Activated naive CD4-positive, alpha-beta T cell treated with anti-CD3 and anti-CD28 coated beads for 36 hours (primary cell): ENCODE results near the gene STK32C. TPM values are rescaled to one million over a fixed set of nuclear protein-coding genes. Genes with fewer than 3 reads are reported as not detected.

Source experiments
- CTCF ChIA-PET: fragments of 350-600 bp; sonication (Branson Sonifier 250); formaldehyde crosslinking; loops from one replicate; lab custom pipeline; 2021; ENCODE audit warnings: antibody characterized with exemption; lab: Charles Lee
- DNase-seq: peaks from one replicate; pipeline ENCODE4 v3.0.0-alpha.2; 2020
- H3K27ac Mint-ChIP-seq: one replicate; pipeline ENCODE4 v1.8.0; 2021; ENCODE audit warnings: mild to moderate bottlenecking, mixed read lengths
- H3K27me3 Mint-ChIP-seq: one replicate; pipeline ENCODE4 v1.8.0; 2021; ENCODE audit warnings: low read depth, mixed read lengths
- H3K36me3 Mint-ChIP-seq: one replicate; pipeline ENCODE4 v1.8.0; 2021; ENCODE audit warnings: low read depth, mixed read lengths
- H3K4me1 Mint-ChIP-seq: one replicate; pipeline ENCODE4 v1.8.0; 2021; ENCODE audit warnings: low read depth, mixed read lengths
- H3K4me3 Mint-ChIP-seq: one replicate; pipeline ENCODE4 v1.8.0; 2021; ENCODE audit warnings: mild to moderate bottlenecking, moderate library complexity, mixed read lengths
- H3K9me3 Mint-ChIP-seq: one replicate; pipeline ENCODE4 v1.8.0; 2021; ENCODE audit warnings: mixed read lengths
- intact Hi-C: fragments of 100-400 bp; cut with micrococcal nuclease; formaldehyde crosslinking; loops from one replicate; pipeline ENCODE4 v1.15.1; 2023
- total RNA-seq, 2 experiments: library from RNA; stranded (reverse); gene quantifications; one replicate each; pipeline ENCODE4 v1.2.3, GENCODE V29; 2021

STK32C gene
- total RNA-seq, 2 experiments from 2014 or later: 16.5 to 16.6 TPM

DNA sequence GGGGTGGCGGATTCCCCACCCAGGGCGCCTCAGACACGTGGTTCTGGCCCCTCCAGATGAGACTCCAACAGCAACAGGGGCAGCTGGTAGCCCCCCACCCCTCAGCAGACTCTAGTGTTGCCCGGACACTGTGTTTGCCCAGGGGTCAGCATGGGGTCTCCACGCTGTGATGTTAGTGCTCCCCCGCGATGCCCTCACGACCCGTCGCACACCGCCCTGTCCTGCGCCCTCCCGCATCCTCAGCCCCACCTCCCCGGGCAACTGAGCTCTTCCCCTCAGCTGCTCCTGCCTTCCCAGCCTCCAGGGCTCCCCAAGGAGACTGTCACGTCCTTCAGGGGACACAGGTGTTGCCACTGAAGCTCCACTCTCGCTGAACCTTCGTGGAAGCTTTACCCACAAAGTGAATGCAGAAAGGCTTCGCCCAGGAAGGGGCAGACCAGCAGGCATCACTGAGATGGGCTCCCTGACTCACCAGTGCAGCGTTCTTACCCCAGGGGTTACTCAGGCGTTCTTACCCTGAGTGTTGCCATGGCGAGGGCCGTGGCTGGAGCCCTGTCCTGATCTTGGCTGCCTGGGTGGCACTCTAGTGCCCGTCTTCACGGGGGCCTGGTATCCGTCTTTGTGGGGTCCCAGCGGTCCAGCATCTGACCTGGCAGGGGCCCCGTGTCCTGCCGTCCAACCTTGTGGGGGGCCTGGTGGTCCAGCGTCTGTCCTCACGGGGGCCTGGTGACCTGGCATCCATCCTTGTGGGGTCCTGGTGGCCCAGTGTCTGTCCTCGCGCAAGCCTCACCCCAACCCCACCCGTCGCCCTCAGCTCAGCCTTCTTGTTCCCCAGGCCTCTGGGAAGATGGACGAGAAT lies 106.4 kb downstream of the STK32C start:
- H3K27ac Mint-ChIP-seq: no peak overlapping the region
- CTCF ChIA-PET: no interaction called here
- H3K4me1 Mint-ChIP-seq: no peaks in the 10 kb centered on the region
- no peaks in the 10 kb centered on the region for H3K9me3 Mint-ChIP-seq
- intact Hi-C loops: no loop called here
- DNase-seq: no peak
- H3K4me3 Mint-ChIP-seq: no peak overlapping the region
- no peaks in the 10 kb centered on the region for H3K36me3 Mint-ChIP-seq
- no peaks in the 10 kb centered on the region for H3K27me3 Mint-ChIP-seq

- no peaks in the 10 kb centered on the region for H3K27me3 Mint-ChIP-seq
- no peak overlapping the region for H3K27ac Mint-ChIP-seq
- intact Hi-C loops: no loop called here
- no peaks in the 10 kb centered on the region for H3K4me1 Mint-ChIP-seq
- CTCF ChIA-PET: no interaction called here
- no peaks in the 10 kb centered on the region for H3K9me3 Mint-ChIP-seq
- no peak overlapping the region for H3K4me3 Mint-ChIP-seq
- no peaks in the 10 kb centered on the region for H3K36me3 Mint-ChIP-seq
- DNase-seq: no peak
Observed at GRCh38 chr10:132200344-132201110, 107.2 kb downstream of the STK32C start.

DNA sequence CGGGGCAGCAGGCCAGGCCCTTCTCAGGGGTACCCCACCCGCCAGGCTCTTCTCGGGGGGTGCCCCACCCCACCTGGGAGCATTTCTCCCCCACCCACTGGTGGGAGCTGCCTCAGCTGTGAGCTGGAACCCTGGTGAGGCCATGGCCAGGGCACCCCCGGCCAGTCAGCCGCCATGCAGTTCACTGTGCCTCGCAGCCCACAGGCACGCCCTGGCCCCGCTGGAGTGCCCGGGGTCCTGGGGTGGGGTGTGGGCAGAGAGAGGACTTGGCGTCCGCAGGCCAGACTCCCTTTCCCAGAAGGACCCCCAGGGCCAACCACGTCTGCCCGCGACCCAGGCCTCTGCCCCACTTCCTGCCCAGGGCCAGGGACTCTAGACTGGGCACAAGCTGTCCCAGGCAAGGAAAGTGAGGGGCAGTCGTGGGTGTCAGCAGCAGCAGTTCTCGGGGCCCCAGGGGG lies 107.9 kb downstream of the STK32C start:
- H3K36me3 Mint-ChIP-seq: no peaks in the 10 kb centered on the region
- no peaks in the 10 kb centered on the region for H3K9me3 Mint-ChIP-seq
- no peak overlapping the region for H3K4me3 Mint-ChIP-seq
- DNase-seq: no peak
- intact Hi-C loops: no loop called here
- CTCF ChIA-PET: no interaction called here
- no peak overlapping the region for H3K27ac Mint-ChIP-seq
- H3K4me1 Mint-ChIP-seq: no peaks in the 10 kb centered on the region
- H3K27me3 Mint-ChIP-seq: no peaks in the 10 kb centered on the region

- no peak overlapping the region for H3K4me3 Mint-ChIP-seq
- H3K9me3 Mint-ChIP-seq: no peaks in the 10 kb centered on the region
- H3K27ac Mint-ChIP-seq: no peak overlapping the region
- no peaks in the 10 kb centered on the region for H3K36me3 Mint-ChIP-seq
- intact Hi-C loops: no loop called here
- H3K27me3 Mint-ChIP-seq: no peaks in the 10 kb centered on the region
- H3K4me1 Mint-ChIP-seq: no peaks in the 10 kb centered on the region
- CTCF ChIA-PET: no interaction called here
- no peak for DNase-seq
Observed at GRCh38 chr10:132199268-132199853, 108.4 kb downstream of the STK32C start.

- no peaks in the 10 kb centered on the region for H3K27me3 Mint-ChIP-seq
- H3K27ac Mint-ChIP-seq: no peak overlapping the region
- no peak for DNase-seq
- no peaks in the 10 kb centered on the region for H3K4me1 Mint-ChIP-seq
- H3K9me3 Mint-ChIP-seq: no peaks in the 10 kb centered on the region
- H3K4me3 Mint-ChIP-seq: no peak overlapping the region
- H3K36me3 Mint-ChIP-seq: no peaks in the 10 kb centered on the region
- CTCF ChIA-PET: no interaction called here
- intact Hi-C loops: no loop called here
Observed at GRCh38 chr10:132198381-132199181, 109.2 kb downstream of the STK32C start.

GRCh38 chr10:132198068-132198370 lies 109.7 kb downstream of the STK32C start:
- H3K27ac Mint-ChIP-seq: no peak overlapping the region
- H3K27me3 Mint-ChIP-seq: no peaks in the 10 kb centered on the region
- no peak for DNase-seq
- no peaks in the 10 kb centered on the region for H3K4me1 Mint-ChIP-seq
- intact Hi-C loops: no loop called here
- no peak overlapping the region for H3K4me3 Mint-ChIP-seq
- H3K9me3 Mint-ChIP-seq: no peaks in the 10 kb centered on the region
- H3K36me3 Mint-ChIP-seq: no peaks in the 10 kb centered on the region
- CTCF ChIA-PET: no interaction called here

DNA sequence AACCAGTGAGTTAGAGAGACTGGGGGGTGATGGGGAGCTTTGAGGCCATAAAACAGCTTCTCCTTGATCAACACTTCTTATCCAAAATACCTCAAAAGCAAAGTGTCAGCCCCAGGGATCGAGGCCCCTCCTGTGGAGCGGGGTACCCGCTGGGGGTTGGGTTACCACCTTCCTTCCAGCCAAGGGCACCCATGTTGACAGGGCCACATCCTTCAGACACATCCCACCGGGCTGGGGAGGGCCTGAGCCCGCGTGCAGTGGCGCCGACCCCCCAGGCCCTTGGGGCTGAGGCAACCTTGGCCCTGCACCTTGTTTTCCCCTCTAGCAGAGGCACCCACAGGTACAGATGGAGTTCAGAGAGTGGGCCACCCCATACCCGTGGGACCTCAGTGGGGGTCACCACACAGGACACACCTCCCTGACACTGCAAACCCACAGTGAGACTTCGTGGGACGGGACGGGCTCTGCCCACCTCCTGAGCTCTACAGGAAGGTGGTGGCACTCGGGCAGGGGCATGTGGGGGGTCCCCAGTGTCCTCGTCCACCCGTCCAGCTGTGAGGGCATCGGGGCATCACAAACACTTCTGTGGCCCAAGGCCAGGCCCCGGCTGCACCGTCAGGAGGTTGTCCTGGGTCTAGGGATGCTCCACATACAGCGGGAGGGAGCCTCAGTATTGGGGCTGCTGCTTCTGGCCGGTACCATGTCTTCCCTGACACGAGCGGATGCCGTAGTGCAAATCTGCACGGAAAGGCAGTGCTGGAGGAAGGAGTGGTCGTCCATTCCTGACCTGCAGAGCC lies 110.3 kb downstream of the STK32C start:
- no peak for DNase-seq
- intact Hi-C loops: no loop called here
- CTCF ChIA-PET: no interaction called here
- Mint-ChIP-seq H3K36me3 (no peaks in the 10 kb centered on the region), H3K27me3 (no peaks in the 10 kb centered on the region), H3K27ac (no peak overlapping the region), H3K9me3 (no peaks in the 10 kb centered on the region), H3K4me1 (no peaks in the 10 kb centered on the region), H3K4me3 (no peak overlapping the region)

DNA sequence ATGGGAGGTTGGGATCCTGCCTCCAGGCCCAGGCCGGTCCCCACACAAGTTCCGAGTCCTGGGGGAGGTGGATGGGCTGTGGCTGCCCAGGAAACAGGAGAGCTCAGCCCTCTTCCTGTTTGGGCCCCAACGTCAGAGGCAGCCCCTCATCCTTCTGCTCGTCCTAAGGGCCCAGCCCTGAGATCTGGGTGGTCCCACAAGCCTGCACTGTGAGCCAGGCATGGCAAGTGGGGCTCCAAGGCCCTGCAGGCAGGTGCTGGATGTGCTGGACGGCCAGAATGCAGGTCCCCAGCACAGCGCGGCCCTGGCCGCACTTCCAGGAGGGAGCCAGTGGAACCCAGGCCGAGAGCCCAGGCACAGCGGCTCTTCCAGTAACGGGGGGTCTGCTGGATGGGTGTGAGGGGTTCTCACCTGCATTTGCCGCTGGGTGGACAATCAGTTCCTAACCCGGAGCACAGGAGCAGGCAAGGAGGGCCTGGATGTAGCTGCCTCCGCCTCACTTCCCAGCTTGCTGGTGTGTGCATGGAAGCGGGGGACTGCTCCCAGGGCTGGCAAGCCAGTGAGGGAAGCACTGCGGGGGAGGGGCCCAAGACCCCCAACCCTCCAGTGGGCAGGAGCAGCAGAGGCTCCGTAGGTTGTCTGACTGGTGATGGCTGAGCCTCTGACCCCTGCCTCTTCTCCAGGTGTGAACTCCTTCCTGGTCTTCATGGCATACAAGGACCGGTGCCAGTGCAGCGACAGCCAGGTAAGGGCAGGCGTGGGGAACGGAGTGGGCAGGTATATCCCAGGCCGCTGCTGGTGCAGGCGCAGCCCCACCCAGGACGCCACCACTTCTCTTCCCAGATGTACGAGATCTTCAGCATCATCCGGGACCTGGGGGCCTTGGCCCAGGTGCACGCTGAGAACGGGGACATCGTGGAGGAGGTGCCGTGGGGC lies 111.3 kb downstream of the STK32C start:
- CTCF ChIA-PET: no interaction called here
- no peak overlapping the region for H3K4me3 Mint-ChIP-seq
- DNase-seq: no peak
- H3K4me1 Mint-ChIP-seq: no peaks in the 10 kb centered on the region
- no peaks in the 10 kb centered on the region for H3K27me3 Mint-ChIP-seq
- intact Hi-C loops: no loop called here
- H3K9me3 Mint-ChIP-seq: no peaks in the 10 kb centered on the region
- H3K36me3 Mint-ChIP-seq: no peaks in the 10 kb centered on the region
- no peak overlapping the region for H3K27ac Mint-ChIP-seq

- no peaks in the 10 kb centered on the region for H3K9me3 Mint-ChIP-seq
- intact Hi-C loops: no loop called here
- CTCF ChIA-PET: no interaction called here
- H3K4me3 Mint-ChIP-seq: no peak overlapping the region
- no peak for DNase-seq
- H3K27ac Mint-ChIP-seq: no peak overlapping the region
- no peaks in the 10 kb centered on the region for H3K4me1 Mint-ChIP-seq
- H3K27me3 Mint-ChIP-seq: no peaks in the 10 kb centered on the region
- H3K36me3 Mint-ChIP-seq: no peaks in the 10 kb centered on the region
Observed at GRCh38 chr10:132195366-132196075, 112.2 kb downstream of the STK32C start.

GRCh38 chr10:132194726-132195125 lies 113.0 kb downstream of the STK32C start:
- DNase-seq: no peak
- Mint-ChIP-seq H3K4me1 (no peaks in the 10 kb centered on the region), H3K36me3 (no peaks in the 10 kb centered on the region), H3K9me3 (no peaks in the 10 kb centered on the region), H3K27me3 (peaks cover 3% of the 10 kb centered on the region), H3K27ac (no peak overlapping the region), H3K4me3 (no peak overlapping the region)
- intact Hi-C loops: no loop called here
- CTCF ChIA-PET: no interaction called here
